HL-60 (cell line): Measurements from ENCODE around the gene KCNMA1.

Source experiments
- POLR2AphosphoS5 ChIP-seq: IDR thresholded peaks from 2 replicates; pipeline ENCODE4 v1.6.1; 2012; ENCODE audit warnings: low read depth
- SPI1 ChIP-seq: IDR thresholded peaks from 2 replicates; pipeline ENCODE4 v1.6.1; 2012; ENCODE audit warnings: low read depth, mild to moderate bottlenecking, borderline replicate concordance
- TF ChIP-seq, protein P1 (sequence below): IDR thresholded peaks from one replicate; pipeline ENCODE4 v1.5.1; 2011; ENCODE audit warnings: low read length, control low read depth, inconsistent platforms; ENCODE audit not compliant: insufficient read depth
- TF ChIP-seq, protein P2 (sequence below): IDR thresholded peaks from 2 replicates; pipeline ENCODE4 v1.6.1; 2012; ENCODE audit warnings: low read depth; ENCODE audit not compliant: insufficient replicate concordance

DNA sequence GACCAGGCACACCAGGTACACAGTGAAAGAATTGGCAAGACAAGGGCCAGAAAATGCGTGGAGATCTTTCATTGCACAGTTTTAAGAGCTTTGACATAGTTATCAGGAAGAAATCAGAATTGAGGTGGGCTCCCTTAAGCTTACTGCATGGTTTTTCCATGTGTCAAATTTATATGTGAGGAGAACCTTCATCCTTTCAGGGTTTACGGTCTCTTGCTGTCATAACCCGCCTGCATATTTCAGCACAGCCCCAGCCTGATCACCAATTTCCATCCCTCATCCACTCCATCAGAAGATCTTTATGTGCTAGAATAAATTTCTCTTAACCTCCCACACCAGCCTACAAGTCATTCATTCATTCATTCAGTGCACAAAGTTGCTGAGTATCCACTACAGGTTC is 373.1 kb downstream of the KCNMA1 start:
- TF ChIP-seq SPI1: no peak
- TF ChIP-seq, protein P1, sequence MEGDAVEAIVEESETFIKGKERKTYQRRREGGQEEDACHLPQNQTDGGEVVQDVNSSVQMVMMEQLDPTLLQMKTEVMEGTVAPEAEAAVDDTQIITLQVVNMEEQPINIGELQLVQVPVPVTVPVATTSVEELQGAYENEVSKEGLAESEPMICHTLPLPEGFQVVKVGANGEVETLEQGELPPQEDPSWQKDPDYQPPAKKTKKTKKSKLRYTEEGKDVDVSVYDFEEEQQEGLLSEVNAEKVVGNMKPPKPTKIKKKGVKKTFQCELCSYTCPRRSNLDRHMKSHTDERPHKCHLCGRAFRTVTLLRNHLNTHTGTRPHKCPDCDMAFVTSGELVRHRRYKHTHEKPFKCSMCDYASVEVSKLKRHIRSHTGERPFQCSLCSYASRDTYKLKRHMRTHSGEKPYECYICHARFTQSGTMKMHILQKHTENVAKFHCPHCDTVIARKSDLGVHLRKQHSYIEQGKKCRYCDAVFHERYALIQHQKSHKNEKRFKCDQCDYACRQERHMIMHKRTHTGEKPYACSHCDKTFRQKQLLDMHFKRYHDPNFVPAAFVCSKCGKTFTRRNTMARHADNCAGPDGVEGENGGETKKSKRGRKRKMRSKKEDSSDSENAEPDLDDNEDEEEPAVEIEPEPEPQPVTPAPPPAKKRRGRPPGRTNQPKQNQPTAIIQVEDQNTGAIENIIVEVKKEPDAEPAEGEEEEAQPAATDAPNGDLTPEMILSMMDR: no peak
- TF ChIP-seq, protein P2, sequence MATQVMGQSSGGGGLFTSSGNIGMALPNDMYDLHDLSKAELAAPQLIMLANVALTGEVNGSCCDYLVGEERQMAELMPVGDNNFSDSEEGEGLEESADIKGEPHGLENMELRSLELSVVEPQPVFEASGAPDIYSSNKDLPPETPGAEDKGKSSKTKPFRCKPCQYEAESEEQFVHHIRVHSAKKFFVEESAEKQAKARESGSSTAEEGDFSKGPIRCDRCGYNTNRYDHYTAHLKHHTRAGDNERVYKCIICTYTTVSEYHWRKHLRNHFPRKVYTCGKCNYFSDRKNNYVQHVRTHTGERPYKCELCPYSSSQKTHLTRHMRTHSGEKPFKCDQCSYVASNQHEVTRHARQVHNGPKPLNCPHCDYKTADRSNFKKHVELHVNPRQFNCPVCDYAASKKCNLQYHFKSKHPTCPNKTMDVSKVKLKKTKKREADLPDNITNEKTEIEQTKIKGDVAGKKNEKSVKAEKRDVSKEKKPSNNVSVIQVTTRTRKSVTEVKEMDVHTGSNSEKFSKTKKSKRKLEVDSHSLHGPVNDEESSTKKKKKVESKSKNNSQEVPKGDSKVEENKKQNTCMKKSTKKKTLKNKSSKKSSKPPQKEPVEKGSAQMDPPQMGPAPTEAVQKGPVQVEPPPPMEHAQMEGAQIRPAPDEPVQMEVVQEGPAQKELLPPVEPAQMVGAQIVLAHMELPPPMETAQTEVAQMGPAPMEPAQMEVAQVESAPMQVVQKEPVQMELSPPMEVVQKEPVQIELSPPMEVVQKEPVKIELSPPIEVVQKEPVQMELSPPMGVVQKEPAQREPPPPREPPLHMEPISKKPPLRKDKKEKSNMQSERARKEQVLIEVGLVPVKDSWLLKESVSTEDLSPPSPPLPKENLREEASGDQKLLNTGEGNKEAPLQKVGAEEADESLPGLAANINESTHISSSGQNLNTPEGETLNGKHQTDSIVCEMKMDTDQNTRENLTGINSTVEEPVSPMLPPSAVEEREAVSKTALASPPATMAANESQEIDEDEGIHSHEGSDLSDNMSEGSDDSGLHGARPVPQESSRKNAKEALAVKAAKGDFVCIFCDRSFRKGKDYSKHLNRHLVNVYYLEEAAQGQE: no peak
- TF ChIP-seq POLR2AphosphoS5: no peak
